Duodenal mucosa (tissue), 2 donors: ENCODE measurements around the gene STIMATE.
A peak's percentile ranks its signal among the peaks of the same experiment; 100 is the strongest.

Experiments
- H3K27ac ChIP-seq: one replicate; pipeline ENCODE4 v1.7.0; 2013; ENCODE audit warnings: low read depth, low read length
- H3K27me3 ChIP-seq, 2 donors: one replicate each; pipeline ENCODE4 v1.7.0; 2013; ENCODE audit warnings: low read length in 2 of 2, control low read depth in 1 of 2; ENCODE audit not compliant: insufficient read depth in 2 of 2, control insufficient read depth in 1 of 2
- H3K36me3 ChIP-seq, 2 donors: one replicate each; pipeline ENCODE4 v1.7.0; 2013; ENCODE audit warnings: low read length in 2 of 2, control low read depth in 1 of 2; ENCODE audit not compliant: insufficient read depth in 2 of 2, control insufficient read depth in 1 of 2
- H3K4me1 ChIP-seq, 2 donors: one replicate each; pipeline ENCODE4 v1.7.0; 2013; ENCODE audit warnings: low read length in 2 of 2, control low read depth in 1 of 2; ENCODE audit not compliant: insufficient read depth in 2 of 2, control insufficient read depth in 1 of 2
- H3K4me3 ChIP-seq, 2 donors: one replicate each; pipeline ENCODE4 v1.7.0; 2013; ENCODE audit warnings: low read length in 2 of 2, low read depth in 1 of 2
- H3K9ac ChIP-seq, 2 donors: one replicate each; pipeline ENCODE4 v1.7.0; 2013; ENCODE audit warnings: low read length in 2 of 2, low read depth in 1 of 2
- H3K9me3 ChIP-seq, 2 donors: one replicate each; pipeline ENCODE4 v1.7.0; 2013; ENCODE audit warnings: low read length in 2 of 2, control low read depth in 1 of 2; ENCODE audit not compliant: control insufficient read depth in 1 of 2

The STIMATE gene

GRCh38 chr3:52829482-52829881 lies 67.9 kb downstream of the STIMATE start:
- Histone ChIP-seq H3K4me1 (peaks cover 0 to 7% of the 10 kb centered on the region in 2 donors), H3K4me3 (no peak overlapping the region), H3K36me3 (no peaks in the 10 kb centered on the region), H3K9me3 (no peaks in the 10 kb centered on the region), H3K27me3 (no peaks in the 10 kb centered on the region), H3K9ac (no peak overlapping the region), H3K27ac (no peak overlapping the region)

GRCh38 chr3:52827866-52828376 lies 69.4 kb downstream of the STIMATE start:
- no peaks in the 10 kb centered on the region for H3K36me3 ChIP-seq
- H3K9ac ChIP-seq, result no peak overlapping the region
- H3K27ac ChIP-seq, result no peak overlapping the region
- H3K9me3 ChIP-seq, result no peaks in the 10 kb centered on the region
- H3K27me3 ChIP-seq, result no peaks in the 10 kb centered on the region
- H3K4me3 ChIP-seq, result no peak overlapping the region
- H3K4me1 ChIP-seq, result peaks cover 0 to 7% of the 10 kb centered on the region in 2 donors

GRCh38 chr3:52827441-52827840 lies 69.9 kb downstream of the STIMATE start:
- no peak overlapping the region for H3K9ac ChIP-seq
- no peaks in the 10 kb centered on the region for H3K27me3 ChIP-seq
- no peak overlapping the region for H3K4me3 ChIP-seq
- peak overlapping the region; percentile 18 for H3K27ac ChIP-seq
- H3K9me3 ChIP-seq, result no peaks in the 10 kb centered on the region
- no peaks in the 10 kb centered on the region for H3K36me3 ChIP-seq
- peaks cover 0 to 7% of the 10 kb centered on the region in 2 donors for H3K4me1 ChIP-seq

GRCh38 chr3:52824037-52824436 lies 73.3 kb downstream of the STIMATE start:
- no peak overlapping the region for H3K9ac ChIP-seq
- H3K27me3 ChIP-seq, result no peaks in the 10 kb centered on the region
- H3K9me3 ChIP-seq, result no peaks in the 10 kb centered on the region
- H3K4me1 ChIP-seq, result no peaks in the 10 kb centered on the region
- no peak overlapping the region for H3K4me3 ChIP-seq
- no peaks in the 10 kb centered on the region for H3K36me3 ChIP-seq
- no peak overlapping the region for H3K27ac ChIP-seq

DNA sequence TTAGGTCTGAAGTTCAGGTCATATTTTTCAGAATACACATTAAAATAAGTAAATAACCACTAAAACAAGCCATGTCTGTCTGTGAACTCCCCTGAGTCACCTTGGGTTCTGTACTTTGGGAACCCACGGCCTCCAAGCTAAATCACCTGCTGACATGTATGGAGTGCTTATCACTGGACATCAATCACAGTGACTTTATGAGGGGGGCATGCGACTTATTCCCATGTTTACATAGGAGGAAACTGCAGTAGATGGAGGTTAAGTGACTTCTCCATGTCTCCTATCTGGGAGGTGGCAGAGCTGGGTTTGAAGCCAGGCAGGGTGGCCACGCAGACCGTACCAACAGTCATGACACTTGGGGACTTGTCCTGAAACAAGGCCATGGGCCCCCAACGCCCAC lies 75.0 kb downstream of the STIMATE start:
- Histone ChIP-seq H3K9ac (no peak overlapping the region), H3K9me3 (no peaks in the 10 kb centered on the region), H3K4me1 (no peaks in the 10 kb centered on the region), H3K36me3 (no peaks in the 10 kb centered on the region), H3K27ac (no peak overlapping the region), H3K27me3 (no peaks in the 10 kb centered on the region), H3K4me3 (no peak overlapping the region)

DNA sequence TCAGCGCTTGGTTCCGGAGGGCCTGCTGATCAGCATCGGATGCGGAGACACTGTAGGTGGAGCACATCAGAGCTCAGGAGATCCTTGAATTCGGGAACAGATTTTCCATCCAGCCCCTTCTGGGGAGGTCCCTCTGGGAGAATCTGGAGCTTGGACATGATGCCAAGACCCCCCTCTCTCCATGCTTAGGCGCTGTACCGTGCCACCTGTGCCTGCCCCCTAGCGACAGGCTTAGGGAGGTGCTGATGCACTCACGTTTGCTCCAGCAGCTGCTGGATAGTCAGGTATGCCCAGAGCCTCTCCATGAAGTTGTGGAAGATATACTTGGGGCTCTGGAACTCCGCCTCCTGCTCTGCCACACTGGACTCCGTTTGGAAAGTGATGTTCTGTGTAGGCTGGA lies 76.6 kb downstream of the STIMATE start:
- no peaks in the 10 kb centered on the region for H3K36me3 ChIP-seq

DNA sequence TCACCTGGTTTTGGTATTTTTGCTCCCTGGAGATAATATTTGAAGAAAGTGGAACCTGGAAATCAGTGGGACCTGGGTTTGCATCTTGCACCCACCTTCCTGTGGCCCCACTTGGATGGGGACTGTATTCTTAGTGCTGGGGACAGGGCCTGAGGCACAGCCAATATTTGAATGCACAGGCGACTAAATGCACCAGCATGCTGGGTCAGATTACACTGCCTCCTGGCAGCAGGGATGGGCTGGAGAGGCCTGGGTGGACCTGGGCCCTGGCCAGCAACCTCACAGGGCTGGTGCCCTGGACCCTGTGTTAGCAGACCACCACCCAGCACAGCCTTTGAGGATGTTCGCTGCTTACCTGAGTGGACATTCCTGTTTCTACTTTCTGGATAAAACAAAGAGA lies 77.4 kb downstream of the STIMATE start:
- Histone ChIP-seq H3K9me3 (no peaks in the 10 kb centered on the region), H3K4me3 (no peak overlapping the region), H3K9ac (no peak overlapping the region), H3K36me3 (no peaks in the 10 kb centered on the region), H3K27me3 (no peaks in the 10 kb centered on the region), H3K4me1 (no peaks in the 10 kb centered on the region), H3K27ac (no peak overlapping the region)

More for the DNA sequence above, 76.6 kb downstream of the STIMATE start:
- no peak overlapping the region for H3K4me3 ChIP-seq
- H3K9me3 ChIP-seq, result no peaks in the 10 kb centered on the region
- no peaks in the 10 kb centered on the region for H3K4me1 ChIP-seq
- H3K27ac ChIP-seq, result no peak overlapping the region
- no peak overlapping the region for H3K9ac ChIP-seq
- H3K27me3 ChIP-seq, result no peaks in the 10 kb centered on the region

DNA sequence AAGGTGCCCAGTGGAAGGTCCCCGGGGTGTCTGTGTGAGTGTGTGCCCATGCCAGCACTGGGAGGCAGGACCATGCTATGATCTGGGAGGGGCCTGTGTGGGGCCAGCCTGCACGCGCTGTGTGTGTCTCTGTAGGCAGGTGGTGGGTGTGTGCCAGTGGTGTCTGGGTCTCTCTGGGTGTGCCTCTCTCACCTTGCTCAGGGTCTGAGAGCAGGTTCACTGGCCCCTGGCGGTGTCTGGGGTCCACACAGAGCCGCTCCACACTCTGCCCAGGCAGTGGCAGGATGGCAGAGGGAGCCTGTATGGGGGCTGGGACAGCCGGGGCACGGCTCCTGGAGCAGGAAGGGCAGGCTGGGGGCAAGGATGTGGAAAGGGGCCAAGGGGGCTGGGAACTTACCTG lies 79.5 kb downstream of the STIMATE start:
- no peak overlapping the region for H3K27ac ChIP-seq
- H3K4me1 ChIP-seq, result no peaks in the 10 kb centered on the region
- no peaks in the 10 kb centered on the region for H3K36me3 ChIP-seq
- no peak overlapping the region for H3K9ac ChIP-seq
- no peaks in the 10 kb centered on the region for H3K27me3 ChIP-seq
- no peak overlapping the region for H3K4me3 ChIP-seq
- no peaks in the 10 kb centered on the region for H3K9me3 ChIP-seq

DNA sequence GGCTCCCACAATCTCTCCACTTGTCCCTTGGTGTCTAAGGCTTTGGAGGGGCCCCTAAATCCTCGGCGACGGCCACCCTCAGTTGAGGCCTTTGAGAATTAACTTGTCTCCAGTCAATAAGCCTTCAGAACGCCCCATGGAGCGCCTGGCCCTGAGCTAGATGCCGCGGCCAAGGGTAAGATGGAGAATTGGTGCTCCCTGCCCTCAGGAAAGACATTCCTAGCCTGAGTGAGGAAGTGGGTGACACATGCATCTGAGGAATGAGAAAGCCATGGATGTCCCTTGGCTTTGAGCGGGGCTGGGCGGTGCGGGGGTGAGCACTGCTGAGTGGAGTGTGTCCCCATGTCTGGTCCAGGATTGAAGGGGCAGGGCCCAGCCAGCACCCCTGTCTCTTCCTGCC lies 80.1 kb downstream of the STIMATE start:
- Histone ChIP-seq H3K36me3 (no peaks in the 10 kb centered on the region), H3K4me1 (no peaks in the 10 kb centered on the region), H3K4me3 (no peak overlapping the region), H3K27me3 (no peaks in the 10 kb centered on the region), H3K9me3 (no peaks in the 10 kb centered on the region), H3K27ac (no peak overlapping the region), H3K9ac (no peak overlapping the region)

DNA sequence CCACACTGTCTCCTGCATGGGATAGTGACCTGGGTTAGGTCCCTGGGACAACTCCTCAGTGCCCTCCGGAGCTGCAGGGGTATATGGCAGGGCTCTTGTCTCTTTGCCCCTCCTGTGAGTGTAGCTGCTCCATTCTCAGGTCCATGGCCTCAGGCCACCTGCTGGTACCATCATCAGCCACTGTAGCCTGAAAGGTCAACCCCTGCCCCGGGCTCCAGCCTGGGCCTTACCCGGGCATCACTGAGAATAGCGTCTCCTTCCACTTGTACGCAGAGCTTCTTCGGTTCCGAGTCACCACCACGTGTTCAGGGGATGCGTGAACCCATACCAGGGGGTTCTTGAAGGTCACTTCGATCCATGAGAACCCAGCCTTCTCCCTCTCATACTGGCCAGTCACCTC lies 80.7 kb downstream of the STIMATE start:
- no peaks in the 10 kb centered on the region for H3K36me3 ChIP-seq
- H3K9me3 ChIP-seq, result no peaks in the 10 kb centered on the region
- H3K9ac ChIP-seq, result no peak overlapping the region
- H3K27me3 ChIP-seq, result no peaks in the 10 kb centered on the region
- H3K4me3 ChIP-seq, result no peak overlapping the region
- H3K4me1 ChIP-seq, result no peaks in the 10 kb centered on the region
- no peak overlapping the region for H3K27ac ChIP-seq

GRCh38 chr3:52816199-52816598 lies 81.1 kb downstream of the STIMATE start:
- no peaks in the 10 kb centered on the region for H3K36me3 ChIP-seq
- H3K27me3 ChIP-seq, result no peaks in the 10 kb centered on the region
- no peak overlapping the region for H3K4me3 ChIP-seq
- H3K27ac ChIP-seq, result no peak overlapping the region
- H3K4me1 ChIP-seq, result no peaks in the 10 kb centered on the region
- H3K9me3 ChIP-seq, result no peaks in the 10 kb centered on the region
- H3K9ac ChIP-seq, result no peak overlapping the region
